GM19193 (cell line): ENCODE results near the gene CHST8.

Source experiments
- POLR2A ChIP-seq: IDR thresholded peaks from 4 replicates; pipeline ENCODE4 v1.6.1; 2011; ENCODE audit not compliant: insufficient read depth, insufficient read length; ENCODE audit errors: extremely low read depth

Gene CHST8

DNA sequence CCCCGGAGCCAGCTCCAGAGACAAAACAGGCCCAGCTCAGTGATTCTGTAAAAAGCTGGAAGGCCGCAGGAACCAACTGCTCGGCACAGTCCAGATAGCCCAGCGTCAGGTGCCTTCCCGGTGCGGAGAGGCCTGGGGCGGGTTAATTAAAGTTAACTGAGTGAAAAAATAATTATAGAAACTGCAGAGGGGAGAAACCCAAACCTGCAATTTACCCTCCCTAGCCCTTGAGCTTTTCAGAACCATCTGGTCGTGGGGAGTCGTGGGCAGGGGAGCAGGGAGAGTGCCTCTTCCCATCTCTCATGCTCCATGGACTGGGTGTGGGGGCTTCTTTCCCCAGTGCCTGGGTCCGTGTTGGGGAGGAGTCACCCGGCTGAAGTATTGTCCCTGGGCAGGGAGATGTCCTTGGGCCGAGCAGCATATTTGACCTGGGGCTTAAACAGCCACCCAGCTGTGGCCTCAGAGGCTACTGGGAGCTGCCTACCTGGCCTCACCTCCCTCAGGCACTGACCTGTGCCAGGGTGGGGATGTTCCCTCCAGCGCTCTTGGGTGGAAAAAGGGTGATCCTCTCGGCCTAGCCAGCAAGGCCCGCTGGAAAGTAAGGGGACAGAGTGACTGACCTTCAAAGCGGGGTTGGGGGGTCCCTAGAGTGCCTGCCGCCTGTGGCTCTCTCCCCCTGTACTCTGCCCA lies 65.9 kb downstream of the CHST8 start:
- TF ChIP-seq POLR2A: no peak

DNA sequence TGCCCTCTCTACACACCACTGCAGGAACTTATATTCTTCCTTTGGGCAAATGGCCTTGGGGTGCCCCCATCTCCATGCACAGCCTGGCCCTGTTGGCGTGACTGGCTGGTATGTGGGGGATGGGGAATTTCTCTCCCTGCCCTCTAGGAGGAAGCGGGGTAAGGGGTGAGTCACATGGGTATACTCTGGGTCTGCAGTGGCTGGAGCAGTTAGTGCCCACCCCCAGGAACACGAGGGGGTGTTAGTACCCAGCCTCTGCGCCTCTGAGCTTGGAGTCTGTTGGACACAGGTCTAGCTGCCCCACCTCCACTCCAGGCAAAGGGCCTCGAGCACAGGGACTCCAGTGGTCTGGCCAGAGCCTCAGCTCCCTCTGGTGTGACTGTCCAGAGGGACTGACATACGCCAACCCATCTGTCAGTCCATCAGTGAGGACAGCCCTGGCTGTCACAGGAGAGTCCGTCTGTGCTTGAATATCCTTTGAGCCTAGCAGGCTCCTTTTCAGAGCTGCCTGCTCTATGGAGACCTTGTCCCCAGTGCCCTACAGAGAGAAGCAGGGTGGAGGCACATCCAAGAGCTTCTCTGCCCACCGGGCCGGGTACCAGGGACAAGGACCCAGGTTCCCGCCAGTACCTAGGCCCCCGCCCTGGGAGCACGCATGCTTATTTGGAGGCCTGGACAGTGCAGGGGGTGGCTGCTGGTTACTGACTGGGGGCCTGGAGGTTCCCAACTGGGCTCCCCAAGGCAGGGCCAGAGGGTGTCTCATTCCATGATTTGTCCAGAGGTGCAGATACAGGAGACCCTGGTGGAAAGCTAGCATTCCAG lies 66.6 kb downstream of the CHST8 start:
- TF ChIP-seq POLR2A: no peak

DNA sequence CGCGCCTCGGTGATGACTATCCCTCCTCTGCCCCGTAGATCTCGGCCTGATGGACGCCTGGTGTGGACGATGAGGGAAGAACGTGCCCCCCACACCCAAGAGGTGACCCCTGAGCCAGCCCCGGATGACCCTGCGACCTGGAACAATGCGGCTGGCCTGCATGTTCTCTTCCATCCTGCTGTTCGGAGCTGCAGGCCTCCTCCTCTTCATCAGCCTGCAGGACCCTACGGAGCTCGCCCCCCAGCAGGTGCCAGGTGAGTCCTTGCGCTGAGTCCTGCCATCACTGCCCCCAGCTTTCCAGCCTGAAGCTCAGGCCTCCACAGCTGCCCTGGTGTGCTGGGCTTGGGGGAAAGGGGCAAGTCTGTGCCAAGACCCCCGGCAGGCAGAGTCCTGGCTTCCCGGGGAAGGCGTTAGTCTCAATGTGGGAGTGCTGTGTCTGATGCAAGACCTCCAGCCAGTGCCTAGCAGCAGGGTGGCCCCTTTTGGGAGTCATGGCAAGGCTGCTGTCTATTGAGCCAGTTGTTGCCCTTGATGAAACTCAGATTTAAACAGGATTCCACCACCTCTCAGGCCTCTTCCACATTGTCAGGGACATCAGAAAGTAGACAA lies 67.5 kb downstream of the CHST8 start:
- no peak for TF ChIP-seq POLR2A

DNA sequence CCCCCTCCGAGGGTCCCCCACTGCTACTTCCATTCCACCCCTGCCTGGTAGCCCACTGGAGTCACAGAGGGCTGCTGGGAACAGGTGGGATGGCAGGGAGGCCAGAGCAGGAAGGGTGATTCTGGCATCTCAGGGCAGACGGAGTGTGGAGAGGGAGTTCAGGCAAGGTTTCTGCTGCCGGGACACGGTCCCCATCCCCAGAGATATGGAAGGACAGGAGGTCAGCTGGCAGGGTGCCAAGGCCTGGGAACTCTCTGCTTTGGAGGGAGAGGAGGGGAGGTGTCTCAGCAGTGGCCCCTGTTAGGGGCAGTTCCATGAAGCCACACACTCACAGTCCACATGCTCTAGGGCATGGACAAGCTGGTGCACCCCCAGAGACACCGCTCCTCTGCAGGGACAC lies 68.1 kb downstream of the CHST8 start:
- no peak for TF ChIP-seq POLR2A

DNA sequence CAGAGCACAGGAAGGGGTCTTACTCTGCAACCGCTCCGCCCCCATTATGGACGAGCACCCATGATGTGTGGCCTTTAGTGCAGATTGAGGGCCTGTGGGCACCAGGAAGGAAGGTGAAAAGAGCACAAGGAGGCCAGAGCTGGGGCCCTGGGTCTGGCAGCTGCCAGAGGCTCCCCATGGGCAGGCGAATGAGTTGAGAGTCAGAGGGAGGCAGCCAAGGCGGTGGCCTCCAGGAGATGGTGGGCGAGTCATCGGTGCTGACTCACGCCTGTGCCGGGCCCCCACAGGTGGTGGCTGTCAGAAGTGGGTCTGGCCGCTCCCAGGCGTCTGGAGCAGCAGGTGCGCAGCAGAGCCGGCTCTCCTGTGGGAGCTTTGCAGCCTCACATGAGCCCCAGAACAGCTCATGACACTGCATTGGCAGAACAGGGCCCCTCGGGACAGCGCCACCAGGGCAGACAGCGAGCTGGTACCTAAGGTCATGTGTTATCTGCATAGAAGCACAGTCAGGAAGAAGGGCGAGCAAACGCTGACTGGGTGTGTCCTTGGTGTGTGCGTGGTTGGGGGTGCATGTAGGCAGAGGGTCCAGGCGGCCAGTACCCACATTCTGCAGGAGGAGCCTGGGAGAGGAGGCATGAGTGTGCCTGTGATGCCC lies 68.8 kb downstream of the CHST8 start:
- TF ChIP-seq POLR2A: no peak

DNA sequence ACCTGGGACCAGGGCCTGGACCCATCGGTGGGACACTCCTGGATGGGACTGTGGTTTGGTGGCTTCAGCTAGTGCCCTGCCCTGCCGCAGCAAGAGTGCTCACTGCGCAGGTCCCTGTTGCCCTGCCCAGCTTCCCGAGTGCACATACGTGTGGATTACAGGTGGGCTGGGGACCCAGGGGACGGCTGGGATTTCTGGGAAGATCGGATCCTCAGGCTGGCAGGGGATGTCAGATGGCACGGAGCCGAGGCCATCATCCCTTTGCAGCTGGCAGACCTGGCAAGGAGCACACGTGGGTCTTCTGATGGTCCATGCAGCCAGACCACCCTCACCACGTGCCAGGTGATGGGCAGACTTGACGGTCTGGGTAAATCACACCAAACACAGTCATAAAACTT lies 69.3 kb downstream of the CHST8 start:
- TF ChIP-seq POLR2A: no peak

DNA sequence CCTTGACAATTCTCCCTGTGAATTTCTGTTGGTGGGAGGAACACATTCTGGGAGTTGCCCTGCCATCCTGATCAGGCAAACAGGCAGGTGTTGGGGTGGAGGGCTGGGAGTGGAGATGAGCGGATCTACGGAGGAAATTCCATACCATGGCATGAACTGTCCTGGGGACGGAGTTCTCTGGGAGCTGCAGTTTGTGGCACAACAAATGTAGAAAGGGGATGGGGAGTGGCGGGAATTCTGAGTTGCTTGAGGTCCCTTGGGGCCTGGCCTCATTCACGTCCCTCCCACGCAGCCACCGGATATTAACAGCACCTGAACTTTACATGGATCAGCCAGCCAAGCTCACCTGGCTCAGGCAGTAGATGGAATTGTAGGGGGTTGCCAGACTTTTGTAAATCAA lies 70.0 kb downstream of the CHST8 start:
- no peak for TF ChIP-seq POLR2A

DNA sequence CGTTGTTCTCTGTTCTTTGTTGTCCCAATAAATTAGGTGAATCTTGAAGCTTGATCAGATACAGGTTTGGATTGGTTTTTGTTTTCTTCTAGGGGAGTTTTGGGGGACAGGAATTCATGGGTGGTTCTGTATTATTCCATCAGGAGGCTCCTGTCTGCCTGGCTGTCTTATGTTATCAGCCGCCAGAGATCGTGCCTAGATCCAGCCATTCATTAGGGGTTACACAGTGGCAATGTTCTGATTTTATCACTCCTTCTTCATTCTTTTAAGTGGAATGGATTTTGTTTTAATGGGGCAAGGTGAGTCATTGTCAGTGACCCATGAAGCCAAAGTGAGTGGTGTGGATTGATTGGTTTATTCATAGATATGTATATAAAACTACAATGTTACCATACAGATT lies 71.9 kb downstream of the CHST8 start:
- no peak for TF ChIP-seq POLR2A

DNA sequence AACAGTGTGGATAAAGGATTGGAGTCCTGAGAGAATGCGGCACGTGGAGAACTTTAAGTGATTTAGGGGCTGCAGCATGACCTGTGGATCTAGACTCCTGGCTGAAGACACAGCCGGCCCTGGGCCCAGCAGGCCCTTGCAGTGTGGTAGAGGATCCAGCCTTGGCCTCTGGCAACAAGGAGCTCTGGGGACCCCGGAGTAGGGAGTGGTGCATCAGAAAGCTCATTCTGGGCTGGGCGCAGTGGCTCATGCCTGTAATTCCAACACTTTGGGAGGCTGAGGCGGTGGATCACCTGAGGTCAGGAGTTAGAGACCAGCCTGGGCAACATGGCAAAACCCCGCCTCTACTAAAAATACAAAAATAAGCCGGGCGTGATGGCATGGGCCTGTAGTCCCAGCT lies 76.0 kb downstream of the CHST8 start:
- TF ChIP-seq POLR2A: no peak

DNA sequence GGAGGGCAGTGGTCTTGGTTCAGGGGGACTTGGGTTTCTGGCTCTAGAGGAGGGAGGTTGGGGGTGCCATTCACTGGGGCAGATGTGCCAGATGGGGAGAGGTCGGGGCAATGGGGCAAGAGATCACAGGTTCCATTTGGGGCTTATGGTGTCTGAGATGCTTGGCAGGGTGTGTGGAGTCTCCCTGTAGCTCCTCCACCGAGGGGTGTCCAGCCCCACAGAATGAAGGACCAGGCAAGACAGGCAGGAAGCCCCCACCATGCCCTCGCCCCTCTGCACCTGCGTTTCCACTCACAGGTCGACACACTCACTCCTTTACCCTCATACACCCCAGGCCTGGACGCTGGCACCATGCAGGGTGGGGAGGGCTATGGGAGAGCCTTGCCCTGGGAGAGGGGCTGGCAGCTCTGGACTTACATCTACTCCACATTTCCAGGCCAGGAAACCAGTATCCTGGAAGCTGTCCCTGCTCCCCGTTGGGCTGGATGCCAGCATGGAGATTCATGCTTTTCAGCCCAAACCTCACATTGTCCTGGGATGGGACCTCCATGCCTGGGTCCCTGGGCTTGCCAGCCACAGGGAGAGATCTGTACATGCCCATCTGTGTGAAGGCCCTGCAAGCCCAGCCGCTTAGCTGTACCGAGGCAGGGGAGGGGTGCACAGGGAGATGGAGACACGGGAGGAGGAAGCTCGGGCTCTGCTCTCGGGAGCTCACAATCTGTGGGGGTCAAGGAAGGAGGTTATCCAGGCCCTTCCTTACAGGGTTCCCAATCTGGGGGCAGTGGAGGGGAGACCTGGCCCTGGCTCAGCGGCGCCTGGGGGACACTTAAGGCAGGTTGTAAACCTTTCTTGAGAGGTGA lies 77.1 kb downstream of the CHST8 start:
- no peak for TF ChIP-seq POLR2A

DNA sequence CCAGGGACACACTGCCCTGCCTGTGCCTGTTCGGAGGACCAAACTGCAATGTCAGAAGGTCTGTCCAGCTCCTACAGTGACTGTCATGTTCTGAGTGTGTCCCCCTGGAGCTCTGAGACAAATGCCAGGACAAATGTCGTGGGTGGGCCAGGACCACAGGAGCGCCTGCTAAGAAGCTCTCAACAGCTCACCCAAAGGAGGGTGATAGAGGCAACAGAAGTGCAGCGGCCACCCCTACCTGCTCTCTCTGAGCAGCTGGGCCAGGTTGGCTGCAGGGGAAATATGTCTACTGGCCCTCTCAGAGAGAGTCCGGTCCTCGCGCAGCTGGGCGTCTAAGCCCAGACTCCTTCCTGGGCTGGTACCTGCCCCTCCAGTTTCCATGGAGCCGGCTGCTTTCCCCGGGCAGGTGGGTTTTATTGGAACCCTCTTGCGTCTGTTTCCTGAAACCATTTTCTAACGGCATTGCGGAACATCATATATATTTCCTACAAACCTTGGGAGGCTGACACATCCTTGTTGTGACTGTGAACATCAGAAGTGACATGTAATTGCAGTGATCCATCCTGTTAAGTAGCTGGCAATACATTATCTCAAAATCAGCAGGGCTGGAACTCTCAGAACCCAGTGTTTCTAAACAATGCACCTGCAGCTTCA lies 78.1 kb downstream of the CHST8 start:
- TF ChIP-seq POLR2A: no peak

DNA sequence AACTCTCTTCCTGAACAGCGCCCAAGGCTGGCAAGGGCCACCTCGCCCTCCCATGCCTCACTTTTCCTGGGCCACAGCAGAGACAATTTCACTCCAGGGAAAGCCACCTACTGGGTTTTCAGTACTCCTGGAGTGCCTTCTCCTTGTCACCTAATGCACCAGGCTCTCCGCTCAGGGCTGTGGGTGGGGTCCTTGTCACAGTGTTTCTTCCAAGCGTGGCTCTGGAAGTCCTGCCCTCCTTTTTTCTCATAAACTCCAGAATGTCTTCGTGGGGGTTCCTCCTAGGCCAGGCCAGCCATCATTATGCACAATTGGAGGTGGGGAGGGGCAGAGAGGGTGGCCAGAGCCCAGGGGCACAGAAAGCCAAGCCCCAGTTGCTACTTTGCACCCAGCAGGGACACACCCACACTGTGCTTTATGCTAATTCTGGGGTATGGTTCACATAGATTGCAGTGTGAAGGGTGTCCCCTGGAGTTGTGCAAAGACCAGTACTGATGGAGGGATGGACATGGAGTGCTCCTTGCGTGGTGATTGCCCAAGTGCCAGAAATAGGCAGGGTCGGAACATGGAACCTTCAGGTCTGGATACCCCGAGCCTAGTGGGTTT lies 78.8 kb downstream of the CHST8 start:
- no peak for TF ChIP-seq POLR2A

DNA sequence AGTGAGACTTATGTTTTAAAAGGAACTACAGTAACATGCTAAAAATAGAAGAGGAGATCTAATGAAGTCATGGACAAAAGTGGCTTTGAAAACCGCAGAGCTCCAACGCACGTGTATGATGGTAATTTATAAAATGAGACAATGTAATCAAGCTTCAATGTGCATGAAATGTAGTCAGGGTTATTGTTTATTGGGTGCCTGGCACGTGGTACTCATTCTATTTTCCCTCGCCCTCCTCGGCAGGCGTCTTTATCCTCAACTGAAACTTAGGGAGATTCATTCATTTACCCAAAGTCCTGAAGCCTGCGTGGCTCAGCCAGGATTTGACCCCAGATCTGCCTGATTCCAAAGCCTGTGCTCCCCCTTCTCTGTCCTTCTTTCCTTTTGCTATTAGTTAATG lies 79.8 kb downstream of the CHST8 start:
- TF ChIP-seq POLR2A: no peak
